Astrocyte of the spinal cord (primary cell): ENCODE measurements around the gene COL4A3.

Source experiments
- DNase-seq: peaks from one replicate; pipeline ENCODE4 v3.0.0; 2011; ENCODE audit warnings: low read depth, low spot score
- H3K4me3 ChIP-seq: 2 replicates; pipeline ENCODE4 v1.5.1; 2011; ENCODE audit warnings: low read depth, mild to moderate bottlenecking, low read length, moderate library complexity
- in situ Hi-C: cut with HindIII; loops from 2 replicates; pipeline ENCODE4 v1.10.0; 2017; ENCODE audit warnings: low sequenced_read_pairs
- TF ChIP-seq, protein P1 (sequence below): IDR thresholded peaks from 2 replicates; pipeline ENCODE4 v1.5.1; 2012; ENCODE audit warnings: low read depth, mild to moderate bottlenecking, low read length, inconsistent platforms

COL4A3 gene

DNA sequence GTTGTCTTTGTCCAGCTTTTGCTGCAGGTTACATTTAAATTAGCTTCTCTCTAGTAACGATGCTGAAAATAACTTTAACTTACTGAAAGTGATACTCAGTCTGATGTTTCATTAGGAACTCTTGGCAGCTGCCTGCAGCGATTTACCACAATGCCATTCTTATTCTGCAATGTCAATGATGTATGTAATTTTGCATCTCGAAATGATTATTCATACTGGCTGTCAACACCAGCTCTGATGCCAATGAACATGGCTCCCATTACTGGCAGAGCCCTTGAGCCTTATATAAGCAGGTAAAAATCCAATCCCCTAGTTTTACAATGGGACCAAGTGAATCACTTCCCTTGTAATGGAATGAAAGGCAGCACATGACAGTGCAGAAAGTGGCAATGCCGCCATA lies 144.4 kb downstream of the COL4A3 start:
- DNase-seq = no peak

GRCh38 chr2:227310756-227311110 lies 146.3 kb downstream of the COL4A3 start:
- no peak for DNase-seq
- H3K4me3 ChIP-seq = no peak overlapping the region
- TF ChIP-seq, protein P1, sequence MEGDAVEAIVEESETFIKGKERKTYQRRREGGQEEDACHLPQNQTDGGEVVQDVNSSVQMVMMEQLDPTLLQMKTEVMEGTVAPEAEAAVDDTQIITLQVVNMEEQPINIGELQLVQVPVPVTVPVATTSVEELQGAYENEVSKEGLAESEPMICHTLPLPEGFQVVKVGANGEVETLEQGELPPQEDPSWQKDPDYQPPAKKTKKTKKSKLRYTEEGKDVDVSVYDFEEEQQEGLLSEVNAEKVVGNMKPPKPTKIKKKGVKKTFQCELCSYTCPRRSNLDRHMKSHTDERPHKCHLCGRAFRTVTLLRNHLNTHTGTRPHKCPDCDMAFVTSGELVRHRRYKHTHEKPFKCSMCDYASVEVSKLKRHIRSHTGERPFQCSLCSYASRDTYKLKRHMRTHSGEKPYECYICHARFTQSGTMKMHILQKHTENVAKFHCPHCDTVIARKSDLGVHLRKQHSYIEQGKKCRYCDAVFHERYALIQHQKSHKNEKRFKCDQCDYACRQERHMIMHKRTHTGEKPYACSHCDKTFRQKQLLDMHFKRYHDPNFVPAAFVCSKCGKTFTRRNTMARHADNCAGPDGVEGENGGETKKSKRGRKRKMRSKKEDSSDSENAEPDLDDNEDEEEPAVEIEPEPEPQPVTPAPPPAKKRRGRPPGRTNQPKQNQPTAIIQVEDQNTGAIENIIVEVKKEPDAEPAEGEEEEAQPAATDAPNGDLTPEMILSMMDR = no peak
- in situ Hi-C loops = no loop called here

More for the DNA sequence above, 144.4 kb downstream of the COL4A3 start:
- in situ Hi-C loops = no loop called here
- H3K4me3 ChIP-seq = no peak overlapping the region
- TF ChIP-seq, protein P1 = no peak

DNA sequence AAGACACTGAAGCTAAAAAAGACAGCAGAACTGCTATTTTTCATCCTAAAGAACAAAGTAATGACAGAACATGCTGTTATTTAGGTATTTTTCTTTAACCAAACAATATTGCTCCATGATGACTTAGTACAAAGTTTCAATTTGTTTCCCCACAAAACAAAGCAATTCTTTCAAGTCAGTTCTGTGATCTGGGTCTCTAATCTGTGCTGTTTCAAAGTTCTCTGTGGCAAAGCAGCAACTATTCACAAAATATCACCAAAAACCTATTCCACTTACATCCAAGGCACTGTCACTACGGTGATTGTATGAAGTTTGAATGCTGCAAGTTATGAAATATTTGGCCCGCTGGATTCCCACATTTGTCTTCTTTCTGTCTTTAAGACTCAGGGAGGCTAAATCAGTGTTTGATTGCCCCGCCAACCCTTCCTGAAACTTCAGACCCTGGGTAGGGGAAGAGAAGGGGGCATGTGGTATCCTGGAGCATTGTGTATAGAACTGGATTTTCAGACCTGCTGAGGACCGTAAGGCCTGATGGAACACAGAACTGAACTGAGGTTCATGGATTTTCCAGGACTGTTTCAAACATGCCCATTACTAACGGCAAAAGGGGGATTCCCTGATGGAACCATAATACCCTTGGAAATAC lies 147.6 kb downstream of the COL4A3 start:
- DNase-seq = no peak
- TF ChIP-seq, protein P1 = no peak
- in situ Hi-C loops = no loop called here

DNA sequence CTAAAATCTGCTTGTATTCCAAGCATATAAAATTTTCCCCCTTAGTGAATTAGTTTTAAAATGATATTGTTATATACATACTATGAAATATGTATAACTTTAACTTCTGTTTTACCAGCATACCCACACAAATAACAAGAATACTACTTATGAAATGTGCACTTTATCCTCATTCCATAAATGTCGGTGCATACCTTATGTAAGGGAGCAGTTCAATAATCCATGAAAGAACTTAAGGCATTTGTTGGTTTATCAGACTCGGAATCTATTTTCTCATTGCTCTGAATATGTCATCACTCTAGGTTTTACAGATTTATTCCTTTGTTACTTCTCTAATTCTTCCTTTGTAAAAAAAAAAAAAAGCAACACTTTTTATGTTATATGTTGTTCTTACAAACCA lies 148.2 kb downstream of the COL4A3 start:
- in situ Hi-C loops = no loop called here
- TF ChIP-seq, protein P1 = no peak
- DNase-seq = no peak
- H3K4me3 ChIP-seq = no peak overlapping the region

More for the DNA sequence above, 147.6 kb downstream of the COL4A3 start:
- no peak overlapping the region for H3K4me3 ChIP-seq

DNA sequence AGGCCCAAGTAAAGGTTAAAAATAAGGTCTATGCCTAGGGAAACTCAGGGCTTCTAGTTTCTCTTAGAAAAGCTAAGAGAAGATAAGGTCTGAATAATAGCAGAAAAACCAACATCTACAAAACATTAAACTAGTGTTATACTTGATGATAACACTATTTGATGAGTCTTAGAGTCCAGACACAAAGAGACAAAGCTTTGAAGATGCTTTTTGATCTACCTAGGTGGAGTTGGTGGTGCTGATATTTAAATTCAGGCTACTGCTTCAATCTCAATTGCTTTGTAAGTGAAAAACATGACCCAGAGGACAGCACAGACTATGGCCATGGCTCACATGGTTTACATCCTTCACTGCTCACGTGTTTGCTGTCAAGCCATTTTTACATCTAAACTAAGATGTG lies 148.9 kb downstream of the COL4A3 start:
- in situ Hi-C loops = no loop called here
- DNase-seq = no peak
- TF ChIP-seq, protein P1 = no peak
- H3K4me3 ChIP-seq = no peak overlapping the region

DNA sequence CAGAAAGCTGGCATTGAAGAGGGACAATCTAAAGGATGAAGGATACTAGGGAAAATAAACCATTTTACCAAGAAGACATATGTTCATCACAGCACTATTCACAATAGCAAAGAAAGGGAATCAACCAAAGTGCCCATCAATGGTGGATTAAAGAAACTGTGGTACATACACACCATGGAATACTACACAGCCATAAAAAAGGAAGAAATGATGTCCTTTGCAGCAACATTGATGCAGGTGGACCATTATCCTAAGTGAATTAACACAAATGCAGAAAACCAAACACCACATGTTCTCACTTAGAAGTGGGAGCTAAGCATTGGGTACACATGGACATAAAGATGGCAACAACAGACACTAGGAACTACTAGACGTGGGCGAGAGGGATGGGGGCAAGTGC lies 153.4 kb downstream of the COL4A3 start:
- no peak overlapping the region for H3K4me3 ChIP-seq
- DNase-seq = no peak
- TF ChIP-seq, protein P1 = no peak
- in situ Hi-C loops = no loop called here
